GM18505 (cell line): ENCODE measurements around the gene LILRA5.
"Not testable (repeated sequence)": the region's sequence is repeated elsewhere in the genome, so short reads cannot be mapped to it uniquely, and the experiment has no call there.

Source experiments
- ATAC-seq: cut with Tn5 transposase; IDR thresholded peaks from one replicate; pipeline ENCODE4 v1.9.1; 2021; ENCODE audit not compliant: unreplicated experiment
- POLR2A ChIP-seq: IDR thresholded peaks from 4 replicates; pipeline ENCODE4 v1.6.1; 2011; ENCODE audit warnings: borderline replicate concordance; ENCODE audit not compliant: insufficient read depth, insufficient read length; ENCODE audit errors: extremely low read depth

The LILRA5 gene

GRCh38 chr19:54281007-54281728 is 31.8 kb downstream of the LILRA5 start, which contains the start of gene LILRB2:
LILRB2 (minus strand) TSS chr19:54281110; CDS start chr19:54280496, 614 bp downstream.
- ATAC-seq: no peak
- no peak for TF ChIP-seq POLR2A

- ATAC-seq: not testable (repeated sequence)
Measured at GRCh38 chr19:54280441-54280840, 32.5 kb downstream of the LILRA5 start.

- ATAC-seq: not testable (repeated sequence)
Measured at GRCh38 chr19:54280025-54280424, 32.9 kb downstream of the LILRA5 start.

GRCh38 chr19:54279406-54279962 is 33.5 kb downstream of the LILRA5 start:
- TF ChIP-seq POLR2A: no peak
- ATAC-seq: no peak

- not testable (repeated sequence) for ATAC-seq
Measured at GRCh38 chr19:54278571-54279195, 34.3 kb downstream of the LILRA5 start.

- ATAC-seq: not testable (repeated sequence)
Measured at GRCh38 chr19:54278056-54278455, 34.9 kb downstream of the LILRA5 start.

- not testable (repeated sequence) for ATAC-seq
Measured at GRCh38 chr19:54277111-54277615, 35.8 kb downstream of the LILRA5 start.

- TF ChIP-seq POLR2A: no peak
Measured at GRCh38 chr19:54275951-54276350, 37.0 kb downstream of the LILRA5 start.

GRCh38 chr19:54274516-54274915 is 38.5 kb downstream of the LILRA5 start:
- ATAC-seq: not testable (repeated sequence)

More at GRCh38 chr19:54275951-54276350, 37.0 kb downstream of the LILRA5 start:
- no peak for ATAC-seq

- ATAC-seq: no peak
- no peak for TF ChIP-seq POLR2A
Measured at GRCh38 chr19:54273821-54274220, 39.1 kb downstream of the LILRA5 start.

GRCh38 chr19:54272181-54272580 is 40.8 kb downstream of the LILRA5 start:
- not testable (repeated sequence) for ATAC-seq

GRCh38 chr19:54271587-54271986 is 41.4 kb downstream of the LILRA5 start:
- not testable (repeated sequence) for ATAC-seq

GRCh38 chr19:54271106-54271505 is 41.9 kb downstream of the LILRA5 start:
- no peak for ATAC-seq
- no peak for TF ChIP-seq POLR2A

- no peak for ATAC-seq
- TF ChIP-seq POLR2A: no peak
Measured at GRCh38 chr19:54268936-54269335, 44.0 kb downstream of the LILRA5 start.

- no peak for TF ChIP-seq POLR2A
- no peak for ATAC-seq
Measured at GRCh38 chr19:54266133-54266532, 46.8 kb downstream of the LILRA5 start.

- ATAC-seq: no peak
- no peak for TF ChIP-seq POLR2A
Measured at GRCh38 chr19:54262470-54262869, 50.5 kb downstream of the LILRA5 start.
